ENCODE results near the gene GRAMD1C. TPM values are rescaled to one million over a fixed set of nuclear protein-coding genes. Genes with fewer than 3 reads are reported as not detected.
"Not testable (repeated sequence)": the region's sequence is repeated elsewhere in the genome, so short reads cannot be mapped to it uniquely, and the experiment has no call there.

Gene GRAMD1C
- total RNA-seq, 1 donor from 2014 or later: 21.7 TPM

- H3K4me3 Mint-ChIP-seq (ENCODE audit: unreplicated experiment); DNase-seq (ENCODE audit: low spot score); H3K27me3 Mint-ChIP-seq (ENCODE audit: unreplicated experiment); H3K36me3 Mint-ChIP-seq (ENCODE audit: low read depth, unreplicated experiment); H3K27ac Mint-ChIP-seq (ENCODE audit: unreplicated experiment); H3K9me3 Mint-ChIP-seq (ENCODE audit: unreplicated experiment); H3K4me1 Mint-ChIP-seq (ENCODE audit: unreplicated experiment): not testable (repeated sequence)
These were observed 11.8 kb downstream of the GRAMD1C start for GRCh38 chr3:113850391-113850790.

- H3K4me3 Mint-ChIP-seq (ENCODE audit: unreplicated experiment): no peak overlapping the region
- no peaks in the 10 kb centered on the region for H3K9me3 Mint-ChIP-seq (ENCODE audit: unreplicated experiment)
- no peaks in the 10 kb centered on the region for H3K27me3 Mint-ChIP-seq (ENCODE audit: unreplicated experiment)
- DNase-seq (ENCODE audit: low spot score): no peak
- H3K27ac Mint-ChIP-seq (ENCODE audit: unreplicated experiment): no peak overlapping the region
- TF ChIP-seq CTCF (IDR thresholded peaks at IDR 0.05; ENCODE audit: unreplicated experiment): no peak
- H3K4me1 Mint-ChIP-seq (ENCODE audit: unreplicated experiment): no peaks in the 10 kb centered on the region
- peaks cover 5% of the 10 kb centered on the region for H3K36me3 Mint-ChIP-seq (ENCODE audit: low read depth, unreplicated experiment)
These were observed 13.9 kb downstream of the GRAMD1C start for GRCh38 chr3:113852506-113852905.

GRCh38 chr3:113867506-113867905 is 28.9 kb downstream of the GRAMD1C start:
- no peak for DNase-seq (ENCODE audit: low spot score)
- no peak for TF ChIP-seq CTCF (IDR thresholded peaks at IDR 0.05; ENCODE audit: unreplicated experiment)
- H3K36me3 Mint-ChIP-seq (ENCODE audit: low read depth, unreplicated experiment): peaks cover 4% of the 10 kb centered on the region

GRCh38 chr3:113873293-113873692 is 34.7 kb downstream of the GRAMD1C start:
- Mint-ChIP-seq H3K4me1 (ENCODE audit: unreplicated experiment) (no peaks in the 10 kb centered on the region), H3K4me3 (ENCODE audit: unreplicated experiment) (no peak overlapping the region), H3K36me3 (ENCODE audit: low read depth, unreplicated experiment) (peaks cover 8% of the 10 kb centered on the region), H3K27ac (ENCODE audit: unreplicated experiment) (no peak overlapping the region), H3K9me3 (ENCODE audit: unreplicated experiment) (no peaks in the 10 kb centered on the region), H3K27me3 (ENCODE audit: unreplicated experiment) (no peaks in the 10 kb centered on the region)
- no peak for TF ChIP-seq CTCF (IDR thresholded peaks at IDR 0.05; ENCODE audit: unreplicated experiment)
- no peak for DNase-seq (ENCODE audit: low spot score)

More at GRCh38 chr3:113867506-113867905, 28.9 kb downstream of the GRAMD1C start:
- no peaks in the 10 kb centered on the region for H3K4me1 Mint-ChIP-seq (ENCODE audit: unreplicated experiment)
- no peak overlapping the region for H3K27ac Mint-ChIP-seq (ENCODE audit: unreplicated experiment)
- no peaks in the 10 kb centered on the region for H3K27me3 Mint-ChIP-seq (ENCODE audit: unreplicated experiment)
- H3K9me3 Mint-ChIP-seq (ENCODE audit: unreplicated experiment): no peaks in the 10 kb centered on the region
- no peak overlapping the region for H3K4me3 Mint-ChIP-seq (ENCODE audit: unreplicated experiment)

GRCh38 chr3:113873814-113874526 is 35.4 kb downstream of the GRAMD1C start:
- Mint-ChIP-seq H3K36me3 (ENCODE audit: low read depth, unreplicated experiment) (peaks cover 12% of the 10 kb centered on the region), H3K4me1 (ENCODE audit: unreplicated experiment) (no peaks in the 10 kb centered on the region), H3K27ac (ENCODE audit: unreplicated experiment) (no peak overlapping the region), H3K27me3 (ENCODE audit: unreplicated experiment) (no peaks in the 10 kb centered on the region), H3K9me3 (ENCODE audit: unreplicated experiment) (no peaks in the 10 kb centered on the region), H3K4me3 (ENCODE audit: unreplicated experiment) (no peak overlapping the region)
- DNase-seq (ENCODE audit: low spot score): no peak
- TF ChIP-seq CTCF (IDR thresholded peaks at IDR 0.05; ENCODE audit: unreplicated experiment): no peak
